Stimulated activated CD8-positive, alpha-beta memory T cell treated with anti-CD3 and anti-CD28 coated beads, Interleukin-12 subunit alpha, Interleukin-12 subunit beta, amount 100 ng/mL, for 24 hours (primary cell): ENCODE results near the gene PPID.
"Not testable (repeated sequence)": the region's sequence is repeated elsewhere in the genome, so short reads cannot be mapped to it uniquely, and the experiment has no call there.

Experiments
- DNase-seq: peaks from one replicate; pipeline ENCODE4 v3.0.0-alpha.2; 2020; ENCODE audit errors: extremely low read depth

The PPID gene

DNA sequence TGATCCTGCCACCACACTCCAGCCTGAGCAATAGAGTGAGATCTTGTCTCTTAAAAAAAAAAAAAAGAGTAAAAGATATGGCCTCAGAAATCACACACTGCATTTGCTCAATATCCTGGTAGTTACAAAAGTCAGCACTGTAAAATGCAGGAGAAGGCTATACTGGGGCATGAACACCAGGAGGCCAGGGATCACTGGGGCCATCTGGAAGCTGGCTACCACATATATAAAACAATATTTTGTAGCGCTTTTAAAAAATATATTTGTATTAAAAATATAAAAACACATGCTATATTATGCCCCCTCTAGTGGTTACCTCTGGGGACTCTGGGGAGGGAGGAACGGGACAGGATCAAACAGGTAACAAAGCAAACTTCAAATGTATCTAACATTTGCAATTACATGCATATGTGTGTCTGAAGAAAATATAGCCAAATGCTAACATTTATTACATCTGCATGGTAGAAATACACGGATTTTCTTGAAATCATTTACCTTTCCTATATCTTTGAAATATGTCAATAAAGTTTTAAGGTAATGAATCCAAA, 55.5 kb downstream of the PPID start:
- no peak for DNase-seq

DNA sequence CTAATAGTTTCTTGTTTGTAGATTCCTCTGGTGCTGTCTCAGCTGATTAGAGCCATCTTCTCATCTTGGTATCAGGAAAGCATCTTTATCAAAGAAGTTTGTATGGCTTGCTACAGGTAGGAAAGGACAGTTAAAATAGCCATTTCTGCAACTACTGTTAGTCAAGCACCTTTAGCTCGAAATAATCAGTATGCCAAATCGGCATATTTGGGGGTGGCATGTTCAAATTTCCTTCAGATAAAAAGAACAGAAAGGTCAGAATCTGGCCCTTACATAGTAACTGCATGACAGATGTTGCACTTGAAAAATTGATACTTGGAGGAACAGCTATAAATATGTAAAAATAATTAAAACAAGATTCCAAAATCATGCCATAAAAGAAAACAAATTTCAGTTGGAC, 56.3 kb downstream of the PPID start:
- no peak for DNase-seq

DNA sequence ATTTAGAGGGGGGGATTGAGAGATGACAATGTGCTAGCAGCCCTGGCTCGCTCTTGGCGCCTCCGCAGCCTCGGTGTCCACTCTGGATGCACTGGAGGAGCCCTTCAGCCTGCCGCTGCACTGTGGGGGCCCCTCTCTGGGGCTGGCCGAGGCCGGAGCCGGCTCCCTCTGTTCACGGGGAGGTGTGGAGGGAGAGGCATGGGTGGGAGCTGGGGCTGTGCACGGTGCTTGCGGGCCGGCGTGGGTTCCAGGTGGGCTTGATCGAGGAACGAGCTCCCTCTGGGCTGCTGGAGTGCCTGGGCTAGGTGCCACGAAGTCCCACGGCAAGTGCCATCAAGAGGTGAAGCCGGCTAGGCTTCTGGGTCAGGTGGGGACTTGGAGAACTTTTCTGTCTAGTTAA, 58.4 kb downstream of the PPID start:
- DNase-seq, result no peak

DNA sequence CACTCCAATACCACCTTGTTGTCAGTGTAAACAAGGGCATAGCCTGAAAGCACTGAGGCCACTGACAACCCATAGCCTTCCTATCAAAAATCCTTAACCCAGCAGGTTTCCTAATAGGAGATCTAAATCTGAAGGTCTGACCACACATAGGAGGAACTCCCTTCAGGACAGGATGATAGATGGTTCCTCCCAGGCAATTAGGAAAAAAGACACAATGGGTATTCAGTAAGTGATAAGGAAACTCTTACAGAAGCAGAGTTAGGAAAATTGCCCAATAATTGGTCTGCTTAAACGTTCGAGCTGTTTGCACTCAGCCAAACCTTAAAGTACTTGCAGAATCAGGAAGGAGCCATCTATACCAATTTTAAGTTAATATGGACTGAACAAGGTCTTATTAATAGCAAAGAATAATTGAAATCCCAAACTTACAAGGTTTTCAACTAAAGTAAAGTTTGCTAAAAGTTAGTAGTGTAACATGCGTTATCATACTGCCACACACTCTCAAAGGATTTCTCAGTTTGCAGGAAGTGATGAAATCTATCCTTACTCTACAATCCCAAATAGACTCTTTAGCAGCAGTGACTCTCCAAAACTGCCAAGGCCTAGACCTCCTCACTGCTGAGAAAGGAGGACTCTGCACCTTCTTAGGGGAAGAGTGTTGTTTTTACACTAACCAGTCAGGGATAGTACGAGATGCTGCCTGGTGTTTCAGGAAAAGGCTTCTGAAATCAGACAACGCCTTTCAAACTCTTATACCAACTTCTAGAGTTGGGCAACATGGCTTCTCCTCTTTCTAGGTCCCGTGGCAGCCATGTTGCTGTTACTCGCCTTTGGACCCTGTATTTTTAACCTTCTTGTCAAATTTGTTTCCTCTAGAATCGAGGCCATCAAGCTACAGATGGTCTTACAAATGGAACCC, 59.2 kb downstream of the PPID start:
- not testable (repeated sequence) for DNase-seq

DNA sequence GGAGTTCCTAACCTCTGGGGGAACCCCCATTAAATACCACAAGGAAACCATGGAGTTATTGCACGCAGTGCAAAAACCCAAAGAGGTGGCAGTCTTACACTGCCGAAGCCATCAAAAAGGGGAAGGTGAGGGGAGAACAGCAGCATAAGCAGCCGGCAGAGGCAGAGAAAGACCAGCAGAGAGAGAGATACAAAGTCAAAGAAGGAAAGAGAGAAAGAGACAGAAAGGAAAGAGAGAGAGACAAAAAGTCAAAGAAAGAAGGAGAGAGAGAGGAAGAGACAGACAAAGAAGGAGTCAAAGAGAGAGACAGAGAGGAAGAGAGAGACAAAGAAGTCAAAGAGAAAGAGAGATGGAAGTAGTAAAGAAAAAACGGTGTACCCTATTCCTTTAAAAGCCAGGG, 59.9 kb downstream of the PPID start:
- DNase-seq, result not testable (repeated sequence)
